ENCODE results near the gene PERCC1.
"Not testable (repeated sequence)": the region's sequence is repeated elsewhere in the genome, so short reads cannot be mapped to it uniquely, and the experiment has no call there.

PERCC1 gene

GRCh38 chr16:1451702-1452392 is 21.0 kb downstream of the PERCC1 start:
- DNase-seq = no peak

GRCh38 chr16:1452530-1452929 is 21.7 kb downstream of the PERCC1 start:
- no peak for DNase-seq

- DNase-seq = no peak
Observed at GRCh38 chr16:1453316-1453715, 22.4 kb downstream of the PERCC1 start.

GRCh38 chr16:1454561-1454960 is 23.7 kb downstream of the PERCC1 start:
- no peak for DNase-seq

- no peak for DNase-seq
Observed at GRCh38 chr16:1455190-1456171, 24.6 kb downstream of the PERCC1 start.

- DNase-seq = no peak
Observed at GRCh38 chr16:1456951-1457350, 26.1 kb downstream of the PERCC1 start.

- no peak for DNase-seq
Observed at GRCh38 chr16:1457489-1458245, 26.8 kb downstream of the PERCC1 start.

GRCh38 chr16:1458336-1458976 is 27.6 kb downstream of the PERCC1 start:
- no peak for DNase-seq

GRCh38 chr16:1458977-1459341 is 28.1 kb downstream of the PERCC1 start:
- no peak for DNase-seq

GRCh38 chr16:1459967-1460366 is 29.1 kb downstream of the PERCC1 start:
- no peak for DNase-seq

GRCh38 chr16:1460602-1461138 is 29.8 kb downstream of the PERCC1 start:
- no peak for DNase-seq

GRCh38 chr16:1461146-1461545 is 30.3 kb downstream of the PERCC1 start:
- DNase-seq = no peak

GRCh38 chr16:1464196-1464893 is 33.5 kb downstream of the PERCC1 start:
- DNase-seq = no peak

GRCh38 chr16:1464894-1465566 is 34.2 kb downstream of the PERCC1 start:
- DNase-seq = no peak

GRCh38 chr16:1465567-1465915 is 34.7 kb downstream of the PERCC1 start:
- DNase-seq = no peak

GRCh38 chr16:1466054-1466453 is 35.2 kb downstream of the PERCC1 start:
- no peak for DNase-seq

- DNase-seq = no peak
Observed at GRCh38 chr16:1466968-1467521, 36.2 kb downstream of the PERCC1 start.

- DNase-seq = no peak
Observed at GRCh38 chr16:1468426-1468810, 37.5 kb downstream of the PERCC1 start.

GRCh38 chr16:1469141-1469540 is 38.3 kb downstream of the PERCC1 start:
- not testable (repeated sequence) for DNase-seq

GRCh38 chr16:1469693-1470201 is 38.9 kb downstream of the PERCC1 start:
- no peak for DNase-seq
